IMR-90 (cell line): ENCODE measurements around the gene DOCK9. TPM values are rescaled to one million over a fixed set of nuclear protein-coding genes. Genes with fewer than 3 reads are reported as not detected.

Experiments
- ATAC-seq: fragments of 200-7000 bp; cut with Tn5 transposase; 2 replicates; pipeline ENCODE4 v1.9.1; 2020; ENCODE audit warnings: low read depth, mild to moderate bottlenecking, moderate library complexity
- BruUV-seq: library from RNA; stranded (reverse); fragments of 400-500 nt; replicated peaks from 2 replicates; lab custom pipeline; 2021; lab: Mats Ljungman, UMichigan
- CTCF ChIA-PET: fragments of 300-600 bp; formaldehyde crosslinking; extraction: SDS; loops from one replicate; lab custom pipeline; 2021; ENCODE audit warnings: antibody characterized with exemption; lab: Yijun Ruan, JAX
- POLR2A ChIA-PET: fragments of 300-600 bp; sonication (Branson Sonifier 250); formaldehyde crosslinking; loops from one replicate; lab custom pipeline; 2022; ENCODE audit warnings: antibody characterized with exemption; ENCODE audit not compliant: unreplicated experiment; lab: Charles Lee
- DNase-seq: peaks from one replicate; pipeline ENCODE4 v3.0.0; 2013
- H2AFZ ChIP-seq: replicated peaks from 2 replicates; pipeline ENCODE3; 2013; ENCODE audit warnings: low read length, mild to moderate bottlenecking; ENCODE audit not compliant: poor library complexity
- H2AK5ac ChIP-seq: 2 replicates; pipeline ENCODE4 v1.6.1; 2013; ENCODE audit warnings: low read depth, low read length, inconsistent platforms
- H2AK9ac ChIP-seq: replicated peaks from 2 replicates; pipeline ENCODE3; 2013; ENCODE audit warnings: mild to moderate bottlenecking, low read depth, low read length, moderate library complexity; ENCODE audit not compliant: poor library complexity
- H2BK120ac ChIP-seq: 2 replicates; pipeline ENCODE4 v1.6.1; 2013; ENCODE audit warnings: low read depth, low read length, inconsistent platforms
- H2BK15ac ChIP-seq: 3 replicates; pipeline ENCODE4 v1.6.1; 2013; ENCODE audit warnings: low read depth, low read length, inconsistent platforms
- H2BK20ac ChIP-seq: 2 replicates; pipeline ENCODE4 v1.6.1; 2013; ENCODE audit warnings: low read depth, mild to moderate bottlenecking, inconsistent platforms, low read length, moderate library complexity
- H2BK5ac ChIP-seq: 2 replicates; pipeline ENCODE4 v1.6.1; 2013; ENCODE audit warnings: mild to moderate bottlenecking, low read depth, low read length, inconsistent platforms; ENCODE audit not compliant: poor library complexity, severe bottlenecking
- H3K14ac ChIP-seq: replicated peaks from 2 replicates; pipeline ENCODE4 v1.6.1; 2013; ENCODE audit warnings: low read depth, low read length, inconsistent platforms
- H3K18ac ChIP-seq: 2 replicates; pipeline ENCODE4 v1.6.1; 2013; ENCODE audit warnings: low read depth, low read length, control low read depth
- H3K23ac ChIP-seq: 2 replicates; pipeline ENCODE4 v1.6.1; 2013; ENCODE audit warnings: low read depth, low read length, inconsistent platforms
- H3K27ac ChIP-seq: 2 replicates; pipeline ENCODE4 v1.5.1; 2013; ENCODE audit warnings: mild to moderate bottlenecking, control low read depth, low read length; ENCODE audit not compliant: insufficient read depth
- H3K27me3 ChIP-seq: 2 replicates; pipeline ENCODE4 v1.6.1; 2013; ENCODE audit warnings: low read length; ENCODE audit not compliant: control insufficient read depth, insufficient read depth
- H3K36me3 ChIP-seq: 2 replicates; pipeline ENCODE4 v1.6.1; 2013; ENCODE audit warnings: low read length, mixed read lengths; ENCODE audit not compliant: control insufficient read depth, insufficient read depth
- H3K4ac ChIP-seq: 2 replicates; pipeline ENCODE4 v1.6.1; 2013; ENCODE audit warnings: low read depth, low read length, inconsistent platforms
- H3K4me1 ChIP-seq: 2 replicates; pipeline ENCODE4 v1.6.1; 2013; ENCODE audit warnings: low read length, mixed read lengths; ENCODE audit not compliant: control insufficient read depth, insufficient read depth
- H3K4me2 ChIP-seq: 2 replicates; pipeline ENCODE4 v1.6.1; 2013; ENCODE audit warnings: low read depth, mild to moderate bottlenecking, control low read depth, low read length, moderate library complexity
- H3K4me3 ChIP-seq: 2 replicates; pipeline ENCODE4 v1.5.1; 2013; ENCODE audit warnings: low read depth, mild to moderate bottlenecking, control low read depth, low read length, moderate library complexity; ENCODE audit not compliant: insufficient read depth
- H3K56ac ChIP-seq: 2 replicates; pipeline ENCODE4 v1.6.1; 2013; ENCODE audit warnings: low read length, inconsistent platforms; ENCODE audit not compliant: insufficient read depth; ENCODE audit errors: extremely low read depth
- H3K79me1 ChIP-seq, 2 experiments: 2 replicates each; pipeline ENCODE4 v1.6.1; 2013; ENCODE audit warnings: low read length in 2 of 2, inconsistent platforms in 1 of 2, low read depth in 1 of 2
- H3K9ac ChIP-seq: 2 replicates; pipeline ENCODE4 v1.6.1; 2013; ENCODE audit warnings: low read depth, low read length, control low read depth
- H3K9me1 ChIP-seq: 2 replicates; pipeline ENCODE4 v1.6.1; 2013; ENCODE audit warnings: low read length, inconsistent platforms; ENCODE audit not compliant: insufficient read depth
- H3K9me3 ChIP-seq: 2 replicates; pipeline ENCODE4 v1.6.1; 2013; ENCODE audit warnings: low read length; ENCODE audit not compliant: control insufficient read depth, insufficient read depth
- H4K20me1 ChIP-seq: 2 replicates; pipeline ENCODE4 v1.6.1; 2013; ENCODE audit warnings: low read length, inconsistent platforms; ENCODE audit not compliant: insufficient read depth
- H4K5ac ChIP-seq: 2 replicates; pipeline ENCODE4 v1.6.1; 2013; ENCODE audit warnings: mild to moderate bottlenecking, low read depth, low read length, control low read depth
- H4K8ac ChIP-seq, 2 experiments: 2 replicates each; pipeline ENCODE4 v1.6.1; 2013; ENCODE audit warnings: low read depth in 2 of 2, low read length in 2 of 2, control low read depth in 1 of 2, inconsistent platforms in 1 of 2
- H4K91ac ChIP-seq: 2 replicates; pipeline ENCODE4 v1.6.1; 2013; ENCODE audit warnings: low read depth, low read length, inconsistent platforms; ENCODE audit not compliant: insufficient read depth
- RAD21 ChIP-seq: IDR thresholded peaks from 2 replicates; pipeline ENCODE4 v1.6.1; 2012; ENCODE audit warnings: low read length, improper control_type of control experiment
- WGBS, 2 experiments: methylation state at CpG; one replicate each; pipeline versions ENCODE4 v1.1.5 to v1.1.7; 2013; ENCODE audit warnings: missing lambda C conversion rate in 2 of 2; ENCODE audit not compliant: insufficient read length in 1 of 2; ENCODE audit errors: extremely low coverage in 2 of 2; 5-methylcytosine and 5-hydroxymethylcytosine counted together
- dilution Hi-C: fragments of 300-500 bp; cut with HindIII; formaldehyde crosslinking; loops from one replicate; pipeline ENCODE4 v1.14.3; 2018; ENCODE audit warnings: low sequenced_read_pairs; ENCODE audit not compliant: unreplicated experiment
- in situ Hi-C: fragments of 300-500 bp; cut with MboI; formaldehyde crosslinking; loops from 3 replicates; pipeline ENCODE4 v1.14.3; 2019; ENCODE audit warnings: low sequenced_read_pairs, inconsistent platforms, mixed read lengths
- intact Hi-C: fragments of 100-400 bp; cut with micrococcal nuclease; formaldehyde crosslinking; loops from 2 replicates; pipeline ENCODE4 v1.10.0; 2022
- polyA plus RNA-seq, 3 experiments: library from polyadenylated mRNA; depleted of rRNA; stranded (reverse); fragments of >200 nt; gene quantifications; 2 replicates each; pipeline ENCODE4 v1.2.3, GENCODE V29; 2012; ENCODE audit warnings: low replicate concordance in 1 of 3
- total RNA-seq: library from RNA; depleted of rRNA; stranded (reverse); fragments of >200 nt; gene quantifications from 2 replicates; pipeline ENCODE4 v1.2.3, GENCODE V29; 2012

DOCK9 gene
- total and polyA plus RNA-seq, 2 of the 4 experiments (the other 2 are of a cell fraction): 4.8 to 7.2 TPM

DNA sequence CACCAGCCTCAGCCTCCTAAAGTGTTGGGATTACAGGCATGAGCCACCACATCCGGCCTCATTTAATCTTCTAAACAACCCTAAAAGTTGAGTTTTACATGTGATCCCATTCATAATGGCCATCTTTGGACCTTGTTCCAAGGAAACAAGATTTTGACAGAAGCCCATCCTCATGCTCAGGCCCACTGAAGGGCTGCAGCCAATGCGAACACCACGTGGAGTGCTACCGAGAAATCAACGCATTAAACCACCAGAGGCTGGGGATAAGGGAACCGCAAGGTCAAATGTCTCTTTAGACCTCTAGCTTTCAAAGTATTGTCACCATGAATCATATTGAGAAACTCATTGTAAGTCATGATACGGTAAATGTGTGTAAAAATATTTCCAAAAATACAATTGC lies 49.4 kb upstream of the DOCK9 start:
- H4K91ac ChIP-seq: no peak overlapping the region
- no peak for DNase-seq
- intact Hi-C loops (no loop called here), dilution Hi-C loops (no loop called here), in situ Hi-C loops (loop anchor here (25.0 kb wide), 1 partner anchor 590 kb away; no protein-coding TSS in a partner anchor)
- ChIA-PET CTCF (no interaction called here), POLR2A (no interaction called here)
- H4K20me1 ChIP-seq: no peaks in the 10 kb centered on the region
- H2AK9ac ChIP-seq: no peak overlapping the region
- no peak overlapping the region for H3K23ac ChIP-seq
- no peak overlapping the region for H2BK5ac ChIP-seq
- no peak overlapping the region for H3K14ac ChIP-seq
- H4K5ac ChIP-seq: no peak overlapping the region
- H3K4me3 ChIP-seq: no peak overlapping the region
- H3K36me3 ChIP-seq: no peaks in the 10 kb centered on the region
- no peak overlapping the region for H3K9ac ChIP-seq
- no TSS peak for BruUV-seq
- no peaks in the 10 kb centered on the region; the same call in 1 of the 2 replicates for H3K27me3 ChIP-seq
- H3K27ac ChIP-seq: no peak overlapping the region
- H2BK120ac ChIP-seq: no peak overlapping the region
- no peak overlapping the region for H3K4me2 ChIP-seq
- no peak overlapping the region for H4K8ac ChIP-seq
- 100% methylated on average over 1 of the region's 7 CpGs; no CpG with 5 or more reads in 1 of the 2 experiments for WGBS, 2 experiments
- H3K56ac ChIP-seq: no peak overlapping the region
- no peak overlapping the region for H2BK20ac ChIP-seq
- ATAC-seq: no peak
- H3K9me1 ChIP-seq: no peaks in the 10 kb centered on the region; the same call in none of the 2 replicates
- H2AK5ac ChIP-seq: no peak overlapping the region
- no peak overlapping the region for H3K18ac ChIP-seq
- H3K79me1 ChIP-seq: peaks cover 3 to 7% of the 10 kb centered on the region in 2 experiments; a peak in 2 of 4 replicates
- no peak overlapping the region for H2AFZ ChIP-seq
- TF ChIP-seq RAD21: no peak
- H2BK15ac ChIP-seq: no peak overlapping the region
- H3K9me3 ChIP-seq: peaks cover 3% of the 10 kb centered on the region; the same call in 1 of the 2 replicates
- no peaks in the 10 kb centered on the region for H3K4me1 ChIP-seq
- H3K4ac ChIP-seq: no peak overlapping the region
